HTR-8/SVneo (cell line): ENCODE measurements around the gene HSD17B14.

Source experiments
- DNase-seq: peaks from one replicate; pipeline ENCODE4 v3.0.0; 2011; ENCODE audit warnings: low spot score, mixed read lengths; ENCODE audit not compliant: insufficient read length
- FAIRE-seq: peaks from 2 replicates; lab custom pipeline; 2011; peaks lifted over from hg19 to GRCh38; lab: Jason Lieb, UNC

HSD17B14 gene

GRCh38 chr19:48835734-48836088 lies 580 bp downstream of the HSD17B14 start:
- DNase-seq (peak; percentile 90), FAIRE-seq (peak; percentile 77)

GRCh38 chr19:48833977-48834376 lies 2.3 kb downstream of the HSD17B14 start:
- FAIRE-seq (no peak), DNase-seq (no peak)

- FAIRE-seq = no peak
- no peak for DNase-seq
Observed at GRCh38 chr19:48833049-48833448, 3.2 kb downstream of the HSD17B14 start.

GRCh38 chr19:48830965-48831364 lies 5.3 kb downstream of the HSD17B14 start:
- FAIRE-seq = no peak
- DNase-seq = no peak

GRCh38 chr19:48830088-48830487 lies 6.2 kb downstream of the HSD17B14 start:
- no peak for FAIRE-seq

GRCh38 chr19:48826606-48827020 lies 9.7 kb downstream of the HSD17B14 start:
- no peak for FAIRE-seq
- no peak for DNase-seq

More at GRCh38 chr19:48830088-48830487, 6.2 kb downstream of the HSD17B14 start:
- no peak for DNase-seq

- FAIRE-seq (no peak), DNase-seq (no peak)
Observed at GRCh38 chr19:48822514-48822913, 13.8 kb downstream of the HSD17B14 start.

GRCh38 chr19:48821633-48822032 lies 14.7 kb downstream of the HSD17B14 start:
- no peak for DNase-seq
- no peak for FAIRE-seq

GRCh38 chr19:48819366-48819816 lies 16.9 kb downstream of the HSD17B14 start:
- DNase-seq = peak; percentile 70
- FAIRE-seq = peak; percentile 82

- DNase-seq = no peak
- FAIRE-seq = no peak
Observed at GRCh38 chr19:48818234-48818820, 18.0 kb downstream of the HSD17B14 start.

- DNase-seq (no peak), FAIRE-seq (no peak)
Observed at GRCh38 chr19:48817585-48818124, 18.6 kb downstream of the HSD17B14 start.

- FAIRE-seq (no peak), DNase-seq (no peak)
Observed at GRCh38 chr19:48815870-48816501, 20.3 kb downstream of the HSD17B14 start.

- no peak for DNase-seq
- FAIRE-seq = no peak
Observed at GRCh38 chr19:48814895-48815294, 21.4 kb downstream of the HSD17B14 start.

GRCh38 chr19:48813123-48813913 lies 23.0 kb downstream of the HSD17B14 start:
- DNase-seq = no peak
- FAIRE-seq = no peak

- peak; percentile 54 for FAIRE-seq
- peak; percentile 61 for DNase-seq
Observed at GRCh38 chr19:48812094-48812929, 24.0 kb downstream of the HSD17B14 start.

GRCh38 chr19:48810151-48810550 lies 26.1 kb downstream of the HSD17B14 start:
- DNase-seq (no peak), FAIRE-seq (no peak)

GRCh38 chr19:48807590-48808308 lies 28.5 kb downstream of the HSD17B14 start:
- no peak for FAIRE-seq
- no peak for DNase-seq

- no peak for DNase-seq
- no peak for FAIRE-seq
Observed at GRCh38 chr19:48806818-48807589, 29.3 kb downstream of the HSD17B14 start.

GRCh38 chr19:48806518-48806817 lies 29.8 kb downstream of the HSD17B14 start:
- DNase-seq = no peak
- FAIRE-seq = no peak
